H1 (cell line): ENCODE measurements around the gene PSIP1. TPM values are rescaled to one million over a fixed set of nuclear protein-coding genes. Genes with fewer than 3 reads are reported as not detected.

Source experiments
- CBX8 ChIP-seq: fragments of 300-800, 300-1000 bp; sonication (generic); IDR thresholded peaks from 2 replicates; pipeline ENCODE4 v1.7.1; 2016; ENCODE audit warnings: low read depth, low read length, borderline replicate concordance
- CHD1 ChIP-seq: IDR thresholded peaks from 2 replicates; pipeline ENCODE4 v1.6.1; 2012; ENCODE audit warnings: low read depth, low read length, improper control_type of control experiment
- PHF8 ChIP-seq: fragments of 200-600 bp; sonication (generic); conservative IDR thresholded peaks from 2 replicates; pipeline ENCODE4 v1.7.1; 2012; ENCODE audit warnings: low read depth, mild to moderate bottlenecking, inconsistent platforms, low read length, moderate library complexity
- SIRT6 ChIP-seq: IDR thresholded peaks from one replicate; pipeline ENCODE4 v1.7.1; 2012; ENCODE audit warnings: low read length, inconsistent platforms
- SUZ12 ChIP-seq: fragments of 200-600 bp; sonication (generic); IDR thresholded peaks from 2 replicates; pipeline ENCODE4 v1.6.1; 2012; ENCODE audit warnings: mild to moderate bottlenecking, inconsistent platforms, low read length, moderate library complexity, mixed read lengths
- polyA plus RNA-seq, 7 experiments: library from polyadenylated mRNA; depleted of rRNA in 3 of 7; stranded (reverse) in 5 of 7; unstranded in 2 of 7; fragments of >200 nt in 5 of 7; fragments of 200-250 nt in 2 of 7; gene quantifications; 1 replicate in 5 of 7; 2 replicates in 1 of 7; 4 replicates in 1 of 7; pipeline versions ENCODE4 v1.2.1 to v1.2.3, GENCODE V29; 2011 to 2013; ENCODE audit warnings: missing spikeins in 2 of 7, mixed read lengths in 2 of 7
- total RNA-seq: library from RNA; stranded (reverse); fragmentation: NEBNext Ultra II Directional; extraction: Animal tissue kit (Norgen Biotek cat#: 25700); gene quantifications from 2 replicates; pipeline ENCODE4 v1.2.1, GENCODE V29; 2021
- TF ChIP-seq, protein P1 (sequence below): IDR thresholded peaks from 2 replicates; pipeline ENCODE4 v1.6.1; 2012; ENCODE audit warnings: inconsistent platforms
- TF ChIP-seq, protein P2 (sequence below): IDR thresholded peaks from 2 replicates; pipeline ENCODE4 v1.6.1; 2011; ENCODE audit warnings: low read length, improper control_type of control experiment

PSIP1 gene
- total and polyA plus RNA-seq, 2 of the 8 experiments (the other 6 are each of a cell fraction or from before 2014, with no cell fraction given) = 63.3 to 387 TPM

- TF ChIP-seq SUZ12 (no peak), SIRT6 (no peak), CHD1 (no peak), CBX8 (no peak), PHF8 (no peak)
- TF ChIP-seq, protein P1, sequence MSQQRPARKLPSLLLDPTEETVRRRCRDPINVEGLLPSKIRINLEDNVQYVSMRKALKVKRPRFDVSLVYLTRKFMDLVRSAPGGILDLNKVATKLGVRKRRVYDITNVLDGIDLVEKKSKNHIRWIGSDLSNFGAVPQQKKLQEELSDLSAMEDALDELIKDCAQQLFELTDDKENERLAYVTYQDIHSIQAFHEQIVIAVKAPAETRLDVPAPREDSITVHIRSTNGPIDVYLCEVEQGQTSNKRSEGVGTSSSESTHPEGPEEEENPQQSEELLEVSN = no peak
- TF ChIP-seq, protein P2, sequence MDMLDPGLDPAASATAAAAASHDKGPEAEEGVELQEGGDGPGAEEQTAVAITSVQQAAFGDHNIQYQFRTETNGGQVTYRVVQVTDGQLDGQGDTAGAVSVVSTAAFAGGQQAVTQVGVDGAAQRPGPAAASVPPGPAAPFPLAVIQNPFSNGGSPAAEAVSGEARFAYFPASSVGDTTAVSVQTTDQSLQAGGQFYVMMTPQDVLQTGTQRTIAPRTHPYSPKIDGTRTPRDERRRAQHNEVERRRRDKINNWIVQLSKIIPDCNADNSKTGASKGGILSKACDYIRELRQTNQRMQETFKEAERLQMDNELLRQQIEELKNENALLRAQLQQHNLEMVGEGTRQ = no peak
Measured at GRCh38 chr9:15522130-15522755, 11.5 kb upstream of the PSIP1 start (continued).
